K562 (cell line): ENCODE measurements around the gene FBXO4. TPM values are rescaled to one million over a fixed set of nuclear protein-coding genes. Genes with fewer than 3 reads are reported as not detected.

Source experiments
- BCL6 ChIP-seq: fragments of 250-450 bp; sonication (Bioruptor Pico); IDR thresholded peaks from 2 replicates; pipeline ENCODE4 v1.4.0; 2020
- CC2D1A ChIP-seq: fragments of 450-650 bp; IDR thresholded peaks from 2 replicates; pipeline ENCODE4 v1.6.1; 2017; ENCODE audit warnings: mild to moderate bottlenecking
- CREB5 ChIP-seq: fragments of 250-450 bp; sonication (Bioruptor Pico); IDR thresholded peaks from 2 replicates; pipeline ENCODE4 v1.5.0; 2020; ENCODE audit warnings: mild to moderate bottlenecking
- MEF2D ChIP-seq: conservative IDR thresholded peaks from 2 replicates; pipeline ENCODE4 v1.6.1; 2016; ENCODE audit warnings: low read depth, missing genetic modification characterization, missing compliant biosample characterization
- MYC ChIP-seq, 2 experiments: fragments of 250-450 bp in 1 of 2; sonication (Bioruptor Pico) in 1 of 2; IDR thresholded peaks; 2 replicates each; pipeline versions ENCODE4 v1.5.1 to v1.6.1; 2012 to 2021; ENCODE audit warnings: low read depth in 2 of 2, borderline replicate concordance in 1 of 2, improper control_type of control experiment in 1 of 2, low read length in 1 of 2, mild to moderate bottlenecking in 1 of 2, moderate library complexity in 1 of 2
- POLR2AphosphoS2 ChIP-seq: IDR thresholded peaks from 2 replicates; pipeline ENCODE4 v1.6.1; 2012; ENCODE audit warnings: low read length, improper control_type of control experiment
- RAD21 ChIP-seq, 2 experiments: fragments of 250-450 bp in 1 of 2; fragments of 450-650 bp in 1 of 2; sonication (Bioruptor Pico) in 1 of 2; formaldehyde crosslinking in 1 of 2; IDR thresholded peaks in 1 of 2; conservative IDR thresholded peaks in 1 of 2; 2 replicates each; pipeline versions ENCODE4 v1.4.0 to v1.8.0; 2020 to 2022; ENCODE audit warnings: mild to moderate bottlenecking in 2 of 2, moderate library complexity in 1 of 2
- RBM14 ChIP-seq: fragments of 200-400 bp; formaldehyde crosslinking; IDR thresholded peaks from 2 replicates; pipeline ENCODE4 v1.6.1; 2018; ENCODE audit warnings: low read depth, mild to moderate bottlenecking, low read length, moderate library complexity, borderline replicate concordance; ENCODE audit not compliant: insufficient read depth
- RBM22 ChIP-seq: fragments of 200-400 bp; formaldehyde crosslinking; IDR thresholded peaks from 2 replicates; pipeline ENCODE4 v1.6.1; 2018; ENCODE audit warnings: low read length, low read depth; ENCODE audit not compliant: poor library complexity, severe bottlenecking
- RBM34 ChIP-seq: fragments of 200-400 bp; formaldehyde crosslinking; IDR thresholded peaks from 2 replicates; pipeline ENCODE4 v1.6.1; 2018; ENCODE audit warnings: low read length, borderline replicate concordance; ENCODE audit not compliant: insufficient read depth
- TRIM25 ChIP-seq: fragments of 450-650 bp; IDR thresholded peaks from 2 replicates; pipeline ENCODE4 v1.7.0; 2016; ENCODE audit warnings: borderline replicate concordance
- YBX1 ChIP-seq: fragments of 450-650 bp; IDR thresholded peaks from 2 replicates; pipeline ENCODE4 v1.7.1; 2016; ENCODE audit warnings: mild to moderate bottlenecking
- ZBTB12 ChIP-seq: fragments of 250-450 bp; sonication (Bioruptor Pico); IDR thresholded peaks from 2 replicates; pipeline ENCODE4 v1.4.0; 2020
- ZBTB26 ChIP-seq: fragments of 450-650 bp; formaldehyde crosslinking; IDR thresholded peaks from 2 replicates; pipeline ENCODE4 v1.4.0; 2022; ENCODE audit warnings: missing genetic modification characterization
- ZNF175 ChIP-seq: fragments of 200-800 bp; sonication (Bioruptor generic); IDR thresholded peaks from 2 replicates; pipeline ENCODE4 v1.6.1; 2016; ENCODE audit warnings: low read depth, mild to moderate bottlenecking, missing genetic modification characterization, missing compliant biosample characterization
- ZNF280B ChIP-seq: fragments of 250-450 bp; sonication (Bioruptor Pico); IDR thresholded peaks from 2 replicates; pipeline ENCODE4 v1.5.1; 2021; ENCODE audit warnings: mild to moderate bottlenecking
- ZNF354B ChIP-seq: fragments of 250-450 bp; sonication (Bioruptor Pico); IDR thresholded peaks from 2 replicates; pipeline ENCODE4 v1.4.0; 2020
- ZNF699 ChIP-seq: fragments of 250-450 bp; sonication (Bioruptor Pico); IDR thresholded peaks from 2 replicates; pipeline ENCODE4 v1.8.0; 2021; ENCODE audit warnings: mild to moderate bottlenecking, moderate library complexity; ENCODE audit not compliant: insufficient replicate concordance
- ZNF780A ChIP-seq: fragments of 250-450 bp; sonication (Bioruptor Pico); IDR thresholded peaks from 2 replicates; pipeline ENCODE4 v1.5.0; 2021; ENCODE audit warnings: mild to moderate bottlenecking
- polyA plus RNA-seq, 8 experiments: library from polyadenylated mRNA; depleted of rRNA in 4 of 8; stranded (reverse) in 5 of 8; unstranded in 3 of 8; fragments of >200 nt; fragmentation: Nextera tagmentation in 2 of 8; fragmentation: Illumina TruSeq in 1 of 8; extraction: Ambion mirVana in 2 of 8; extraction: Trizol in 1 of 8; gene quantifications; 2 replicates each; pipeline versions ENCODE4 v1.2.1 to v1.2.3, GENCODE V29; 2011 to 2014; ENCODE audit warnings: inconsistent platforms in 1 of 8, missing spikeins in 1 of 8
- total RNA-seq, 7 experiments: library from RNA; depleted of rRNA in 6 of 7; stranded (reverse); fragments of >200 nt in 6 of 7; fragmentation: Illumina TruSeq in 2 of 7; extraction: Trizol in 2 of 7; gene quantifications; 2 replicates each; pipeline versions ENCODE4 v1.2.1 to v1.2.3, GENCODE V29; 2011 to 2021; ENCODE audit warnings: low replicate concordance in 1 of 7

The FBXO4 gene
- total and polyA plus RNA-seq, 9 of the 15 experiments (the other 6 are each of a cell fraction or from before 2014, with no cell fraction given) = 5.9 to 33.4 (median 19.6) TPM

- TF ChIP-seq ZNF280B (CRISPR knock-in tag) = no peak
- TF ChIP-seq MEF2D = peak; percentile 78; the same call in 1 of the 2 replicates
- TF ChIP-seq CREB5 (CRISPR knock-in tag) = no peak
- TF ChIP-seq ZNF354B (CRISPR knock-in tag) = no peak
- peak; percentile 59 to 61; a peak in 3 of 4 replicates for TF ChIP-seq RAD21 (CRISPR knock-in tag; conservative IDR thresholded peaks at IDR 0.05 in 1 of 2, IDR thresholded peaks at IDR 0.05 in 1 of 2)
- TF ChIP-seq CC2D1A = peak; percentile 74; the same call in 1 of the 2 replicates
- no peak for TF ChIP-seq ZNF699 (CRISPR knock-in tag)
- no peak for TF ChIP-seq TRIM25
- peak; percentile 85 for TF ChIP-seq ZBTB12 (CRISPR knock-in tag)
- TF ChIP-seq RBM14 = peak; percentile 97; the same call in 1 of the 2 replicates
- TF ChIP-seq RBM22 = no peak
- no peak for TF ChIP-seq YBX1
- TF ChIP-seq POLR2AphosphoS2 = peak; percentile 66; the same call in 1 of the 2 replicates
- TF ChIP-seq ZNF780A (CRISPR knock-in tag) = no peak
- no peak for TF ChIP-seq BCL6 (CRISPR knock-in tag)
- TF ChIP-seq MYC (IDR thresholded peaks at IDR 0.05; ENCODE audit: low read depth, low read length) = peak; percentile 97
- TF ChIP-seq MYC (CRISPR knock-in tag; IDR thresholded peaks at IDR 0.05; ENCODE audit: borderline replicate concordance, low read depth) = peak; percentile 66; the same call in 1 of the 2 replicates
- TF ChIP-seq ZNF175 (CRISPR knock-in tag) = peak; percentile 54
- TF ChIP-seq RBM34 = no peak
- TF ChIP-seq ZBTB26 (CRISPR knock-in tag) = no peak
Observed at GRCh38 chr5:41924872-41925554, at the start of gene FBXO4 (continued).
